COR-L47 (cell line): ENCODE data around the gene SMARCA4.
"Not testable (repeated sequence)": the region's sequence is repeated elsewhere in the genome, so short reads cannot be mapped to it uniquely, and the experiment has no call there.

Experiments
- DNase-seq: peaks from one replicate; lab custom pipeline; 2025; lab: John Stamatoyannopoulos, UW

SMARCA4 gene

GRCh38 chr19:10976131-10976892, 15.5 kb downstream of the SMARCA4 start:
- DNase-seq = no peak

GRCh38 chr19:10977742-10978092, 16.9 kb downstream of the SMARCA4 start:
- no peak for DNase-seq

- DNase-seq = no peak
Measured at GRCh38 chr19:10979951-10980381, 19.1 kb downstream of the SMARCA4 start.

GRCh38 chr19:10981252-10981895, 20.5 kb downstream of the SMARCA4 start:
- no peak for DNase-seq

GRCh38 chr19:10983026-10983425, 22.2 kb downstream of the SMARCA4 start:
- DNase-seq = no peak

GRCh38 chr19:10984166-10984735, 23.4 kb downstream of the SMARCA4 start:
- no peak for DNase-seq

GRCh38 chr19:10985502-10985901, 24.7 kb downstream of the SMARCA4 start:
- no peak for DNase-seq

- DNase-seq = no peak
Measured at GRCh38 chr19:10986301-10987127, 25.7 kb downstream of the SMARCA4 start.

GRCh38 chr19:10987571-10988297, 26.9 kb downstream of the SMARCA4 start:
- no peak for DNase-seq

GRCh38 chr19:10988380-10988779, 27.6 kb downstream of the SMARCA4 start:
- DNase-seq = no peak

- DNase-seq = no peak
Measured at GRCh38 chr19:10988921-10989320, 28.1 kb downstream of the SMARCA4 start.

- no peak for DNase-seq
Measured at GRCh38 chr19:10991076-10991475, 30.2 kb downstream of the SMARCA4 start.

- DNase-seq = no peak
Measured at GRCh38 chr19:10991521-10992081, 30.8 kb downstream of the SMARCA4 start.

- DNase-seq = not testable (repeated sequence)
Measured at GRCh38 chr19:10992174-10992573, 31.3 kb downstream of the SMARCA4 start.

GRCh38 chr19:10995926-10996600, 35.2 kb downstream of the SMARCA4 start:
- no peak for DNase-seq

- no peak for DNase-seq
Measured at GRCh38 chr19:10998045-10998533, 37.3 kb downstream of the SMARCA4 start.

GRCh38 chr19:10998666-10999065, 37.8 kb downstream of the SMARCA4 start:
- DNase-seq = no peak

- DNase-seq = no peak
Measured at GRCh38 chr19:11005521-11005920, 44.7 kb downstream of the SMARCA4 start.

GRCh38 chr19:11007385-11007784, 46.6 kb downstream of the SMARCA4 start:
- DNase-seq = no peak

- no peak for DNase-seq
Measured at GRCh38 chr19:11007962-11008532, 47.2 kb downstream of the SMARCA4 start.
